SK-N-SH (cell line): ENCODE data around the gene NR1I2.

Source experiments
- CTCF ChIP-seq: fragments of 200-600 bp; sonication (generic); IDR thresholded peaks from 2 replicates; pipeline ENCODE4 v1.6.1; 2017; ENCODE audit warnings: antibody characterized with exemption, mild to moderate bottlenecking, moderate library complexity
- GABPA ChIP-seq: IDR thresholded peaks from 2 replicates; pipeline ENCODE4 v1.4.0; 2012; ENCODE audit warnings: low read depth, mild to moderate bottlenecking
- JUND ChIP-seq: IDR thresholded peaks from 2 replicates; pipeline ENCODE4 v1.4.0; 2012
- PBX3 ChIP-seq: IDR thresholded peaks from 2 replicates; pipeline ENCODE4; 2012
- REST ChIP-seq: IDR thresholded peaks from 2 replicates; pipeline ENCODE4 v1.6.1; 2012; ENCODE audit warnings: mild to moderate bottlenecking, low read depth, low read length, moderate library complexity
- TF ChIP-seq, protein P1 (sequence below): fragments of 150-350 bp; IDR thresholded peaks from 2 replicates; pipeline ENCODE4 v1.6.1; 2017; ENCODE audit warnings: antibody characterized with exemption, low read length, low read depth, borderline replicate concordance

DNA sequence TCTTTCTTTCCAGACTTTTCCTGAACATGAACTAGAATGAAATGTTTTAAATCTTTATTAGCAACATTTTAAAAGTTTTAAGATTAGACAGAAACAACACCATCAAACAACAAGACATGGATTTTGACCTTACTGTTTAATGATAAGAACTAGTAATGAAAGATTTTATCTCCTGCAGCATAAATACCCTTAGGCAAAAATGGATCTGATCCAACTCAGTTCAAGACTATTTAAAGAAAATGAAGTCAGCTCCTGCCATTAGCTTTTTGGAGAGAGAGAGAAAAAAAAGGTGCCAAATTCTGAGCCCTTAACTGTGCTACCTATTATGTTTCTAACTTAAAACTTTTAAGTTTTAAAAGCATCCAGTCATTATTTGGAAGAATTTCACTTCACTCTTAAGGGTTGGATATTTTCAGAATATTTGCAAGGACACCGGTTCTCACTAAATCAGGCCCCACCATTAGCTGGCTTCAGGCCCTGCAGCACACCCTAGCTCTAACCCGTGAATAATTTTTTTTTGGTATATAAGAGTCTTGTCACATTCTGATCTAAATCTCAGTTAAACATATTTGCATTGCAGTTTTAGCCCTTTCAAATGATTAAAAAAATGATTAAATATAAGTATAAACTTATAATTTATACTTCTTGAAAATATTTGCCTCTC is 60.0 kb downstream of the NR1I2 start:
- no peak for TF ChIP-seq GABPA
- TF ChIP-seq, protein P1, sequence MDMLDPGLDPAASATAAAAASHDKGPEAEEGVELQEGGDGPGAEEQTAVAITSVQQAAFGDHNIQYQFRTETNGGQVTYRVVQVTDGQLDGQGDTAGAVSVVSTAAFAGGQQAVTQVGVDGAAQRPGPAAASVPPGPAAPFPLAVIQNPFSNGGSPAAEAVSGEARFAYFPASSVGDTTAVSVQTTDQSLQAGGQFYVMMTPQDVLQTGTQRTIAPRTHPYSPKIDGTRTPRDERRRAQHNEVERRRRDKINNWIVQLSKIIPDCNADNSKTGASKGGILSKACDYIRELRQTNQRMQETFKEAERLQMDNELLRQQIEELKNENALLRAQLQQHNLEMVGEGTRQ: no peak
- TF ChIP-seq JUND: no peak
- no peak for TF ChIP-seq CTCF
- TF ChIP-seq PBX3: no peak
- TF ChIP-seq REST: no peak
